SH-SY5Y (cell line): ENCODE data around the gene PPP6C.

Experiments used
- GATA2 ChIP-seq: IDR thresholded peaks from 2 replicates; pipeline ENCODE4 v1.6.1; 2011; ENCODE audit warnings: mild to moderate bottlenecking, low read depth, low read length
- GATA3 ChIP-seq: IDR thresholded peaks from 2 replicates; pipeline ENCODE4 v1.6.1; 2011; ENCODE audit warnings: low read depth, mild to moderate bottlenecking, low read length, moderate library complexity

The PPP6C gene

GRCh38 chr9:125150349-125151245 is 39.0 kb downstream of the PPP6C start:
- no peak for TF ChIP-seq GATA3
- TF ChIP-seq GATA2, result no peak

GRCh38 chr9:125147401-125147951 is 42.1 kb downstream of the PPP6C start:
- TF ChIP-seq GATA3 (peak; percentile 69), GATA2 (peak; percentile 39; the same call in 1 of the 2 replicates)

GRCh38 chr9:125146247-125146646 is 43.4 kb downstream of the PPP6C start:
- no peak for TF ChIP-seq GATA2
- no peak for TF ChIP-seq GATA3

GRCh38 chr9:125145425-125145824 is 44.2 kb downstream of the PPP6C start:
- TF ChIP-seq GATA2 (no peak), GATA3 (no peak)

GRCh38 chr9:125143377-125144090 is 46.1 kb downstream of the PPP6C start, which contains the start of gene SCAI:
TSS of gene SCAI (minus strand) at chr9:125143528. CDS start at chr9:125143437, 91 bp downstream.
- TF ChIP-seq GATA2 (no peak), GATA3 (no peak)

GRCh38 chr9:125142560-125143376 is 46.8 kb downstream of the PPP6C start:
- no peak for TF ChIP-seq GATA3
- no peak for TF ChIP-seq GATA2

- TF ChIP-seq GATA2 (no peak), GATA3 (no peak)
These were observed 47.9 kb downstream of the PPP6C start for GRCh38 chr9:125141751-125142150.

- TF ChIP-seq GATA2 (no peak), GATA3 (no peak)
These were observed 48.4 kb downstream of the PPP6C start for GRCh38 chr9:125141251-125141650.

GRCh38 chr9:125140576-125140975 is 49.0 kb downstream of the PPP6C start:
- no peak for TF ChIP-seq GATA2
- TF ChIP-seq GATA3, result no peak

- TF ChIP-seq GATA2, result no peak
- TF ChIP-seq GATA3, result no peak
These were observed 52.4 kb downstream of the PPP6C start for GRCh38 chr9:125137200-125137599.

GRCh38 chr9:125134976-125135375 is 54.6 kb downstream of the PPP6C start:
- TF ChIP-seq GATA2, result no peak
- TF ChIP-seq GATA3, result no peak

- no peak for TF ChIP-seq GATA3
- no peak for TF ChIP-seq GATA2
These were observed 55.9 kb downstream of the PPP6C start for GRCh38 chr9:125133403-125134329.

GRCh38 chr9:125131778-125132177 is 57.8 kb downstream of the PPP6C start:
- TF ChIP-seq GATA2, result no peak
- TF ChIP-seq GATA3, result no peak
